ENCODE results near the gene SH3RF1. TPM values are rescaled to one million over a fixed set of nuclear protein-coding genes. Genes with fewer than 3 reads are reported as not detected.

Gene SH3RF1
- total RNA-seq, 1 donor from 2014 or later = 25.6 TPM

DNA sequence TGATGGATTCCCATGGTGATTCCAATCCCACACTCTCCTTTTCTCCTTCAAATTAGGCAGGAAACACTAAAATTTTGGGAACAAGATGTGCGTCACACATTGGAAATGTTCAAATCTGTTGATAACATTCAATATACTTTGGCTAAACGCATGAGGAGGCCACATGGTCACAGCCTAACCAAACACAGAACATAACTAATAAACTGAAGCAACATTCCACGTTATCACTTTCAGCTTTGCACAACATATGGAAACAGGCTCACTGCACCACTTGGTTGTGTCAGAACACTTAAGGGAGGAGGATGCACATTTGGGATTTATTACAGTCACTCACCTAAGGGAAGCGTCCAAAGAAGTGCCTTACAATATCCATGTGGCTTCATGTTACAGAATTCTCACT is 4.7 kb downstream of the SH3RF1 start:
- no peak for TF ChIP-seq CTCF (IDR thresholded peaks at IDR 0.05; ENCODE audit: insufficient read depth, low read length, poor library complexity, severe bottlenecking)
- no peak overlapping the region for H3K4me3 ChIP-seq (ENCODE audit: low read depth, low read length)
- H3K27me3 ChIP-seq (ENCODE audit: control insufficient read depth, insufficient read depth, low read length) = no peaks in the 10 kb centered on the region
- DNase-seq (ENCODE audit: low read depth) = no peak
- H3K36me3 ChIP-seq (ENCODE audit: control insufficient read depth, insufficient read depth, low read length) = peaks cover 2% of the 10 kb centered on the region

GRCh38 chr4:169263791-169264392 is 6.9 kb downstream of the SH3RF1 start:
- H3K27me3 ChIP-seq (ENCODE audit: control insufficient read depth, insufficient read depth, low read length) = no peaks in the 10 kb centered on the region
- no peak for DNase-seq (ENCODE audit: low read depth)
- no peak for TF ChIP-seq CTCF (IDR thresholded peaks at IDR 0.05; ENCODE audit: insufficient read depth, low read length, poor library complexity, severe bottlenecking)
- no peak overlapping the region for H3K4me3 ChIP-seq (ENCODE audit: low read depth, low read length)
- peaks cover 2% of the 10 kb centered on the region for H3K36me3 ChIP-seq (ENCODE audit: control insufficient read depth, insufficient read depth, low read length)

DNA sequence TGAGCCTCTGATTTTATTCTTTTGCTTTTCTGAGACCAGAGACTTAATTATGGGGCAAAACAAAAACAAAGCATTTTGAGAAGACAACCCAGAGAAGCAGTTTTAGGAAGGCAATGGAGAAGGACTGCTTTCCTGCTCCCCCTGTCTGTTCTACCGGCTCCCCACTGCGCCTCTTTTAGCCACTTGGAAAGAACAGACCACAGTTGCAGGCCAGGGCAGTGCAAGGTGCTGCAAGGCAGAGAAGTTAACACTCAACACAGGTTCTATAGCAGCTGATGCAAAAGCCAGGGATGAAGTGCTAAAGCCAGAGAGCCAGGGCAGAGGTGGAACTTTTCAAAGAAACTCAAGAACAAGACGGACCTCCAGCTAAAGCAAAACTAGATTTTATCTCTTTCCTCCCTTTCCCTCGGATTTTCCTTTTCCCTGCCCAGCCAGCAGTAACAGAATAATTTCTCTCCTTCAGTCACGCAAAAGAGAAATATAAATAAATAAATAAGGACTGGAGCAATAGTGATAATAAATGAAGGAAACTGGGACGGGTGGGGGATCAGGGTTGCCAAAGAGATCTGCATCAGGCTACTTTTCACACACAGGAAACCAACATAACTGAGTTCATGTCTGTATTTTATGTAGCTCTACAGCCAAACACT is 10.4 kb downstream of the SH3RF1 start:
- no peak for TF ChIP-seq CTCF (IDR thresholded peaks at IDR 0.05; ENCODE audit: insufficient read depth, low read length, poor library complexity, severe bottlenecking)
- peaks cover 2% of the 10 kb centered on the region for H3K36me3 ChIP-seq (ENCODE audit: control insufficient read depth, insufficient read depth, low read length)
- no peak overlapping the region for H3K4me3 ChIP-seq (ENCODE audit: low read depth, low read length)
- DNase-seq (ENCODE audit: low read depth) = no peak
- H3K27me3 ChIP-seq (ENCODE audit: control insufficient read depth, insufficient read depth, low read length) = no peaks in the 10 kb centered on the region

- Histone ChIP-seq H3K36me3 (ENCODE audit: control insufficient read depth, insufficient read depth, low read length) (no peaks in the 10 kb centered on the region), H3K27me3 (ENCODE audit: control insufficient read depth, insufficient read depth, low read length) (no peaks in the 10 kb centered on the region), H3K4me3 (ENCODE audit: low read depth, low read length) (no peak overlapping the region)
- TF ChIP-seq CTCF (IDR thresholded peaks at IDR 0.05; ENCODE audit: insufficient read depth, low read length, poor library complexity, severe bottlenecking) = no peak
- DNase-seq (ENCODE audit: low read depth) = no peak
Measured at GRCh38 chr4:169259271-169259670, 11.5 kb downstream of the SH3RF1 start.

DNA sequence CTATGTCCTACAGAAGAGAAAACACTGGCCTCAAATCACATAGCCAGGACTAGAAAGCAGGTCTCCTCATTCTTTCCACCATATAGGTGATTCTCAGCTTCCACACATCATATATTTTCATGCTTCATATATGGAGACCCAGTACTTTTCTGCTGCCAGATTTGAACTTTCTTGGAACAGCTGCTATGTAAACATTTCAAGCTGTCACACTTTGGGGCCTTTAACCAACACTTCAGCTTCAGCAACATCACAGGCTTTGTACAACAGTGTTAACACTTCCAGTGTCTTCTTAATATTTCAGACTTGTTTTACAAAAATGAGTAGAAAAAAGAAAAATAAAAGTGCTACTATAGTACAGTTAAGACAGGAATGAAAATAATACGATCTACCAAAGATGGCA is 12.6 kb downstream of the SH3RF1 start:
- DNase-seq (ENCODE audit: low read depth) = no peak
- no peak for TF ChIP-seq CTCF (IDR thresholded peaks at IDR 0.05; ENCODE audit: insufficient read depth, low read length, poor library complexity, severe bottlenecking)
- no peaks in the 10 kb centered on the region for H3K36me3 ChIP-seq (ENCODE audit: control insufficient read depth, insufficient read depth, low read length)
- no peaks in the 10 kb centered on the region for H3K27me3 ChIP-seq (ENCODE audit: control insufficient read depth, insufficient read depth, low read length)
- no peak overlapping the region for H3K4me3 ChIP-seq (ENCODE audit: low read depth, low read length)

Measured in kidney epithelial cell (primary cell).